Measurements from ENCODE around the gene HCRTR1.

HCRTR1 gene

DNA sequence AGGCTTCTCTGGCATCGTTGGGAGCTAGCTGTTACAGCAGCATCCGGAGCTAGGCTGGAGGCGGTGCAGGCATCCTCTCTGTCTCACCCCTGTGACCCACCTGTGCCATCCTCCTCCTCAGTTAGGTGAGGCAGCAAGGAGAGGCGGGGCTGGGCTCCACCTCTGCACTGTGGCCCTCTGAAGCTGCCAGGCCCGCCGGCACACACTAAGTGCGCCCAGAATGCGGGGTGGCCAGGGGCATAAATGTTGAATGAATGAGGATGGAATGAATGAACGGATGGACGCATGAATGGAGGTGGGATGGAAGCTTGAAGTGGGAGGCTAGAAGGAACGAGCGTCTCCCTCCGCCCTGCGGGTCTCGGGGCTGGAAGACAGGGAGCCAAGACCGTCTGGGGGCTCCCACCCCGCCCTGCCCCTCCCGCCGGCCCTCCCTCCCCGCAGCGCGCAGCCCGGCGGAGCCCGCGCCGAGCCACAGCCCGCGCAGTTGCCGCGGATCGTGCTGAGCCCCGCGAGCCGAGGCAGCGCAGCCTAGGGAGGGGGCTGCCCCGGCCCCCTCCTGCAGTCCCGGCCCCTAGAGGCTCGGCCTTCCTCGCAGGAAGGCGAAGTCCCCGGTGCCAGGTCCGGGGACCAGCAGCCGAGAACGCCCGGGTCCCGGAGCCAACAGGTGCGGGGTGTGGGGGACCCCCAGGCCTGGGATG, at the start of gene HCRTR1:
Gene HCRTR1 (plus strand): TSS at position 472 of the 698 bp plus-strand sequence. CDS start 1,504 bp downstream, outside the sequence.
- no peak for DNase-seq (ENCODE audit: low read depth in 2 of 2)

DNA sequence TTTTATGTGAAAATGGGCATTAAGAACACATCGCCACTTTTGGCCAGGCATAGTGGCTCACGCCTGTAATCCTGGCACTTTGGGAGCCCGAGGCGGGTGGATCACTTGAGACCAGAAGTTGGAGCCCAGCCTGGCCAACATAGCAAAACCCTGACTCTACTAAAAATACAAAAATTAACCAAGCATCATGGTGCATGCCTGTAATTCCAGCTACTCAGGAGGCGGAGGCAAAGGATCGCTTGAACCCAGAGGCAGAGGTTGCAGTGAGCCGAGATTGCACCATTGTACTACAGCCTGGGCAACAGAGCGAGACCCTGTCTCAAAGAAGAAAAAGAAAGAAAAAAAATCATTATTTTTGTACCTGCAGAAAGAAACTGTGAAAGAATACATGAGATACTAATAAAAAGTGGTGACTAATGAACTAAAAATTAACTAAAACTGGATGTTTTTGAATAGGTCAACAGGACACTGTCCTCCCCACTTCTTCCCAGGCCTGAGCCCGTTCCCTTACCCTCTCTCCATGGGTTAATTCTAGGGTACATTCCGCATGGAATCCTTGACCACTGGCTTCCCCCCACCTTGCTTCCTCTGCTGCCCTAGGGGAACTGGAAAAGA, 49.4 kb upstream of the HCRTR1 start:
- DNase-seq (ENCODE audit: low read depth in 2 of 2) = no peak

DNA sequence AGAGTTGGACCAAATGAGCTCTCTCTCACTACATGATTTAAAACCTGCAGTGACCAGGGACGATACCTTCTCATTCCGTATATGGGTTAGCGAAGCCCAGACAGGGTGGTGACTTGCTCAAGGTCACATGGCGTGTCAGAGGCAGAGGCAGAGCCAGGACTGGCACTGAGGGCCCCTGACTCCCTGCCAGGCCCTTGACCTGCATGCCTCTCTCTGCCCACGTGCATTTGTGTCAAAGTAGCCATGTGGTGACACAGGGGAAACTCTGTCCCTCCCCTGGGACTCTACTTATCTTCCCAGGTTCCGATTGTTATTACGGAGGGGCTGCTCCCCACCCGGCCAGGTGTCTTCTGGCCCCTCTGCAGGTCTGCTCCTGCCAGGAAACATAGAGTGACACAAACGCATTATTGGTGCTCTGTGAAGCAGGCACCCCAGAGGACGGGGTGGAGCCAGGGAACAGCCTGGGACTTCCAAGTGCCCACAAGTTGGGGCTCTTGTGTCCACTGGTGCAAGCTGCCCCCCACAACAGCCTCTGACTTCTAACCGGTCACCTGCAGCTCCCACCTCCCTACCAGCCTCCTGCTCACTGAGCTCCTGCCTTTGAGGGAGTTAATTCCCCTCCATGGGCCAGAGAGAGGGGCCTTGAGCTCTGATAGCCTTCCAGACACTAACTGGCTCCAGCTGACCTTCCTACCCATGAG, 48.4 kb upstream of the HCRTR1 start:
- no peak for DNase-seq (ENCODE audit: low read depth in 2 of 2)

DNA sequence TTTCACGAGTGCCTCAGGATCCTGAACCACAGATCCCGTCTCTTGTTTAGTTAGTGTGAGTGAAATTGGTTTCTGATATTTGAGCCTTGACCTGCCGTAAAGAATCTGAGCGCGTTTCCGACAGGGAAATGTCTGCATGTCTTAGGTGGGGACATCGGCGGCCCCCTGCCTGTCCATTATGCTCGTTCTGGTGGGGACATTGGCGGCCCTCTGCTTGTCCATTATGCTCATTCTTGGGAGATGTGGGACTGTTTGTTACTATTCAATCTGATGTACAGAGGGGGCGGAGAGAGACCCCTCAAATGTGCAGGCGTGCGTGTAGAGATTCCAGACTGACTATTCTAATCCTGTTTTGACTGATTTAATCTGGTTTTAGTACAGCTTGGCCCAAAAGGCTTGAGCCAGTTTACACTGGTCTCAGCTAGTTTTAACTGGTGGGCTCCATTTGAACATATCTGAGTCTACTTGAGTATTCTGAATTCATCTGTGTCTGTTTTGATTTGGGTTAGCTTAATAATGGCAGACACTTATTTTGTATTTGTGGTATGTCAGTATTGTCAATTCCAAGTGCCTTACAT, 47.8 kb upstream of the HCRTR1 start:
- no peak for DNase-seq (ENCODE audit: low read depth in 2 of 2)

DNA sequence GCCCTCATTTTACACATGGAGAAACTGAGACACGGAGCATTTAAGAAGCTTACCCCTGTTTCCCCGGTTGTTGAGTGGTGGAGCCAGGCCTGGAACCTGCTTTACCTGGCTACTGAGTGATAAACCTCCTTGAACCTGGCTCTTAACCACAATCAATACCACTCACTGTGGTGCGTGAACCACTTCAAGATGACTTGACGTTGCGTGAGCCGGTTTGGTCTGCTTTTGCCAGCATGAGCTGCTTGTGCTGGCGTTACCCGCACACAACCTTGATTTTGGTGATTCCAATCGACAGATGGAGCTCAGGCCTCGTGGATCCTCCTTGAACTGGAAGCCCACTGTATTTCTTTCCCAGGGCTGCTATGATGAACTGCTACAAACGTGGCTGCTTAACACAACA, 47.3 kb upstream of the HCRTR1 start:
- no peak for DNase-seq (ENCODE audit: low read depth in 2 of 2)

DNA sequence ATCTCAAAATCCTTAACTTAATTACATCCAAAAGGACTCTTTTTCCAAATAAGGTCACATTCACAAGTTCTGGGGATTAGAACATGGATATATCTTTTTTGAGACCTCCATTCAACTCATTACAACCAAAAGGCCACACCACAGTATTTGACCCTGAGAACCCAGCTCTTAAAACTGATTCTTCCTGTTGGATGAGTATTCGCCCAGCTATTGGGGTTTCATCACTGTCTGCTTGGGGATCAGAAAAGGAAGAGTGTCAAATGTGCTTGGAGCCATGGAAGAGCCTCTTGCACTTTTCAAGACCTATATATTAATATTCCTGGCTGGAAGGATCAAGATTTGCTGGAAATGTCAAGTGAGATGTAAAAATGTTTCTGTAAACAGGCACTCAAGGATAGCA, 46.6 kb upstream of the HCRTR1 start:
- DNase-seq (ENCODE audit: low read depth in 2 of 2) = no peak

DNA sequence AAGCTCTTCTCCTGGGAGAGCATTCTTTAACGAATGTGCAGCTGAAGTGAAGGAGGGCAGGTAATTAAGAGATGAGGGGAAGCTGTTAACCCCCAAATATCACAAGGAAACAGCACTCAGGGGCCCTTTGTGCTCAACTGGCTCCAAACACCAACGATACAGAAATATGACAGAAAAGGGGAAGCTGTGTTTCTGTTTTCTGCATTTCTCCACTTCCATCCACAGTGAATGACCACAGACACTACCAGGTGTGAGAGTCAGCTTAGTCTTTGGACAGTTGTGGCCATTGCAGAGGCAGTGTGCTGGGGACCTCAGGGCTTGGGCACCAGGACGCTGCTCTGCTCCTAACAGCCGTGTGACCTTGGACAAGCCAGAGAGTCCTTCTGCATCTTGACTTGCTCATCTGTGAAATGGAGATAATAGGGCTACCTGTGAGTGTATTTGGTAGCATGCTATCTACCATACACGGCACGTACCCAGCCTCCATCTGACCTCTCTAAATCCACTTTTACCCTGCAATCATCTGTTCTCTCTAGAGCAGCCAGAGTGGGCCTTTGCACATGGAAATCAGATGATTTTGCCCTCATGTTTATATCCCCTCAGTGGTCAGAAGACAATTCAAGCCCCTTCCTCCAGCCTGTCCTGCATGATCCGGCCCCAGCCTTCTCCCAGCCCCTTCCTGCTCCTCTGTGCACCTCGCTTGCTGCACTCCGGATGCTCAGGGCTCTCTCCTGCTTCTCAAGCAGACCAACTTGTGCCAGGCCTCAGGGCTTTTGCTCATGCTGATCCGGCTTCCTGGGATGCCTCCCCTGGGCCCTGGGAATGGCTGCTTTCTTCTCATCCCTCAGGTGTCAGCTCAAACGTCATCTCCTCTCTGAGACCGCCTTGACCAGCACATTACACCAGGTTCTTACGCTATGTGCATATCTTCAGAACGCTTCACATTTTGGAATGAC, 45.9 kb upstream of the HCRTR1 start:
- no peak for DNase-seq (ENCODE audit: low read depth in 2 of 2)

DNA sequence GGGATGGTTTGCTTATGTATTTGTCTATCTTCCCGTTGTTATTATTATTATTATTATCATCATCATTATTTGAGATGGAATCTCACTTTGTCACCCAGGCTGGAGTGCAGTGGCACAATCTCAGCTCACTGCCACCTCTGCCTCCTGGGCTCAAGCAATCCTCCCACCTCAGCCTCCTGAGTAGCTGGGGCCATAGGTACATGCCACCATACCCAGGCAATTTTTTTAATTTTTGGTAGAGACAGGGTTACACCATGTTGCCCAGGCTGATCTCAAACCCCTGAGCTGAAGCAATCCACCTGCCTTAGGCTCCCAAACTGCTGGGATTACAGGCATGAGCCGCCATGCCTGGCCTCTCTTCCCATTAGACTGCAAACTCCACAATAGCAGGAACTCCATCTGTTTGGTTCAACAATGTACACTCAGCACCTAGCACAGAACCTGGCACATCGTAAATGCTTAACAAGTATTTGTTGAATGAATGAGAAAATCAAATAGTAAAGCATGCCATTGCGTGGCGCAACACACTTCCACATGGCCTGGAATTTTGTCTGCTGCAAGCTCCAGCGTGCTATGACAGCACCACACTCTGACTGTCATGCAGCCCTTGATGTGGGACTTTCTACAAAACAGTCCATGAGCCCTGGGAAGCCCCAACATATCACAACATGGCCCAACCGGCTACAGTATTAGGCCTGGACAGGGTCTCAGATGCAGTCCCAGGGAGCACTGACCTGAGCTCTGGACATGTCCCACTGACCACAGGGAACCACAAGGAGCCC, 45.0 kb upstream of the HCRTR1 start:
- DNase-seq (ENCODE audit: low read depth in 2 of 2) = no peak

DNA sequence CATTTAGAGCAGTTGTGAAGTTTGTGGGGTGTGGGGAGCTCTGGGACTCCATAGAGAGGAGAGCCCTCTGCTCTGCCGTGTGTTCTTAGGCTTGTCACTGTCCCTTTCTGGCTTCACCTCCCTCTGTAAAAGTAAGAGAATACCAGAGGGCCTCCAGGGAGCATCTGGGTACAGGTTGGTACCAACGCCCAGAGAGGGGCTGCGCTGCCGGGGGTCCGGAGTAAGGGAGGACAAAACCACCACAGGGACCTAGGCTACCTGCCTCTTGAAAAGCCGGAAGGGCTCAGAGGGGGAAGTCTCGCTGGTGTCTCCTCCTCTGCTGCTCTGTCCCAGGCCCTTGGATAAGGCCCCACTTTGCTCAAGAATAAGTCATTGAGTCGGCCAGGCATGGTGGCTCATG, 44.2 kb upstream of the HCRTR1 start:
- DNase-seq (ENCODE audit: low read depth in 2 of 2) = no peak

DNA sequence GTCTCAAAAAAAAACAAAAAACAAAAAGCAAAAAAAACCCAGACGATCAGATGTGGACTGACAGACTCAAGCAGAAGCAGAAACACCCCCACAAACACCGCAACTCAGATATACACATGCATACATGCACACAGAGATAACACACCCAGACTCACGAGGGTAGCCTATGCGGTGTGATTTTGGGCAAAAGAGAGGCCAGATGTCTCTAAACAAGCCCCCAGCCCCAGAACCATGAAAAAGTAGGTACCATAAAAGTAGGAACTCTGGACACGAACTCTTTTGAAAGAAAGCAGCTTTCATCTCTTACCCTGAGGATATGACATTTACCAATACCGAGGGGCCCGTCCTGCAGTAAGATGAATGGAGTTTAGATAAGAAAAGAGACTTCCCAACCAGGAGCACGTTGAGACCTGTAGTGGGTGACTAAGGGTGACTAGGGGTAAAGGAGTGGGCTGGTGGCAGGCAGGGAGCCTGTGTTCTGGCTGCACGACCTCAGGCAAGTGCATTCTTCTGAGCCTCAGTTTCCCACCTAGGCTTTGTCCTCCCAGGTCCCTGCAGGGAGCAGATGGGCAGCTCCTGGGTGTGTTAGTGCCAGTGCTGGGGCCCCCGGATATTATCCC, 42.6 kb upstream of the HCRTR1 start:
- no peak for DNase-seq (ENCODE audit: low read depth in 2 of 2)

DNA sequence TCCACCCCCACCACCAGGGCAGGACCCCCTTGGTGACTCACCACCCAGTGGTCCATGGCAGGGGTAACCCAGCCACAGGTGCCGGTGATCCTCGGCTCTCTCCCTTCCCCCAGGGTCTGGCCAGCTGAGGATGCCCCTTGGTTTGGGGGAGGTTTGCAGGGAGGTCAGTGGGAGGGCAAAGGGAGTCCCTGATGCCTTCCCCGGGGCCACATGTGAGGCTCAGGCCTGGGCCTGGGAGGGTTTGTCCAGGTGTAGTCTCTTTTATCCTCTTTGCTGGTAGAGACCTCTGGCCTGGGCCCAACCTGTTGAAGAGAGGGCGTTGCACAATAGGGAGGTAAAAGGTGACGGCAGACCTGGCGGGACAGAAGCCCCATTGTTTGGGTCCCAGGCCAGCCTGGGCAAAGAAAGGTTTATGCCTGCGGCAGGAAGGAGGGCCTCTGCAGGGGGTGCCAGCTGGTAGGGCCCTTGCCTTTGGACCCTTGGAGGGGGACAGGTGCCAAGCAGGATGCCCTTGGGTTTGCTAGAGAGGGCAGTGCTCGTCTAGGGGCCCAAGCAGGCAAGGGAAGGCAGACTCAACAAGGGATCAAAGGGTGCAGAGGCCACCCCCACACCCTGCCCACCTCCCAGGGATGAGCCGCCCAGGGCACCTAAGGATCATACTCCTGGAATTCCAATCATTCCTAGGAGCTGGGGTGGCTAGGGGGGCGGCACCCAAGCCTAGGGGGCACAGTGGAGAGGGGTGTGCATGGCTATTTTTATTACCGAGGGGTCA, 41.9 kb upstream of the HCRTR1 start:
- no peak for DNase-seq (ENCODE audit: low read depth in 2 of 2)

DNA sequence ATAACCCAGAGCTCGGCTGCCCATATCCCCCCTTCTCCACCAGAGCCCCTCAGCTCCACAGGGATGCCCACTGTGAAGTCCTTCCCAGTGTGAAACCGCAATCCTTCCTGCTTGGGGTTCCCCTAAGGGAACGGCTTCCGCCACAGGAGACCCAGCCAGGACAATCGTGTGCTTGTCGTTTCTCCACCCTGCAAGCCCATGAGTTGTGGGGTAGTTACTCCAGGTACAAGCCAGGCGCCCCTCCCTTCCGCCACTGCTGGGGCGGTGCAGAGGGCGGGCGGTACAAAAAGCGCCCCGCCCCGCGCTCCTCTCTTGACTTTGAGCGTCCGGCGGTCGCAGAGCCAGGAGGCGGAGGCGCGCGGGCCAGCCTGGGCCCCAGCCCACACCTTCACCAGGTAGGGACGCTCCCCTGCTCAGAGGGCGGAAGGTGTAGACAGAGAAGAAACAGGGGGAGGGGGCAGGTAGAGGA, 41.3 kb upstream of the HCRTR1 start, which contains the start of gene TINAGL1:
Gene TINAGL1 (plus strand): TSS at position 315 of the 469 bp plus-strand sequence. CDS start 634 bp downstream, outside the sequence.
- no peak for DNase-seq (ENCODE audit: low read depth in 2 of 2)

DNA sequence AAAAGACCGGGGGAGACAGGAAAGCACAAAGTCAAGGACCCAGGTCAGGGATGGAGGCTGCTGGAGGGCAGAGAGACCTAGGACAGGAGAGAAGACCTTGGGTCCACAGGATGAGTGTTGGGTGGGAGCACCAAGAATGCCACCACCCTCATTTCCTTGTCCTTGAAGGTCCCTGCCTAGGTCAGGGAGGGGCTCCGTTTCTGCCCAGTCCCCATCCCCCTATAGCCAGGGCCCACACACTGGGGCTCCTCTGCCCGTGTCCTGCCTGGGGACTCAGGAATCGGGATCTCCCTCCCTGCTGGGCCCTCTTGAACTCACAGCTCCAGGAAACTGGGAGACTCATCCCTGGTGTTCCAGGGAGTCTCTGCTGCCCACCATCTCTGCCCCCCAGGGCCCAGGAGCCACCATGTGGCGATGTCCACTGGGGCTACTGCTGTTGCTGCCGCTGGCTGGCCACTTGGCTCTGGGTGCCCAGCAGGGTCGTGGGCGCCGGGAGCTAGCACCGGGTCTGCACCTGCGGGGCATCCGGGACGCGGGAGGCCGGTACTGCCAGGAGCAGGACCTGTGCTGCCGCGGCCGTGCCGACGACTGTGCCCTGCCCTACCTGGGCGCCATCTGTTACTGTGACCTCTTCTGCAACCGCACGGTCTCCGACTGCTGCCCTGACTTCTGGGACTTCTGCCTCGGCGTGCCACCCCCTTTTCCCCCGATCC, 40.6 kb upstream of the HCRTR1 start:
- DNase-seq (ENCODE audit: low read depth in 2 of 2) = no peak

DNA sequence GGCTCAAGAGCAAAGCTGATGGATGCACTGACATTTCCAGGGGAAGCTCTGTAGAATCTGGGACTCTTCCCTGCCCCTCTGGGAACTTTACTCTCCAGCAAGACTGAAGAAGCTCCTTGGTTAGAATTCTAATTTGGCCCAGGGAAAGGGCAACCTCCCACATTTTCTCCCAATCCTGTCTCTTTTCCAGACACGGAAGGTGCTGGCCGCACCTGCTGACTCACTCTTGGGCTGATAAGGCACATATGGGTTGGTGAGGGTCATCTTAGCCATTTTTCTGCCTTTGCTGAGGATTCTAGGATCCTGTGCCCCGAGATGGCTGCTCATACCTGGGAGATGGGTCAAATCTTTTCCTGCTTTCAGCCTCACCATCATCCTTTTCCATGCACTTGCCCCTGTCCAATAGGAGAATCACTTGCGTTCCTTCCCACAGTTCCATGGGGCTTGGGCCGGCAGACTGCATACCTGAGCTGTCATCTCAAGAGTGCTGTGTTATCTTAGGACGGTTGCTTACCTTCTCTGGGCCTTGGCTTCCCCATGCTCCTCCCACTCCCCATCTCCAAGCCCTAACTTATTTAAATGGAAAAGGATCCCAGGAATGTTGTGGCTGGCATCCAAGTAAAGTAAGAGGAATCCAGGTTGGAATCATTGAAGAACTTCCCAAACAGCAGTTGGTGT, 39.8 kb upstream of the HCRTR1 start:
- DNase-seq (ENCODE audit: low read depth in 2 of 2) = peak; percentile 53 to 62

DNA sequence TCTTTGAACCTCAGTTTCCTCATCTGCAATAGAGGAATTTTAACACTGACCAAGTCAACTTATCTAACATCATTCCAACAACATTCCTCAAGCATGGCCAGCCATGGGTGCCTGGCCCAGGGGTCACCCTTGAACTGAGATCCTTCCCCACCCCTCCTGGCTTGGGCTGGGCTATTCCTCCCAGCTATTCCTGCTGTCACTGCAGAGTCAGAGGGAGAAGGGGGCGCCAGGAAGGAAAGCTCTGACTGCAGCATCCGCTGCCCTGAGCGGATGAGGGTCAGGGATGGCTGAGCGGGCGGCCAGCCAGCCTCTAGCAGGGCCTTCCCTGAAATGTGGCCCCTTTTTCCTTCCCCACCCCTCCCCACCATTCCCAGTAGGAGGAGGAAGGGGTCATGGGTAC, 38.1 kb upstream of the HCRTR1 start:
- no peak for DNase-seq (ENCODE audit: low read depth in 2 of 2)

DNA sequence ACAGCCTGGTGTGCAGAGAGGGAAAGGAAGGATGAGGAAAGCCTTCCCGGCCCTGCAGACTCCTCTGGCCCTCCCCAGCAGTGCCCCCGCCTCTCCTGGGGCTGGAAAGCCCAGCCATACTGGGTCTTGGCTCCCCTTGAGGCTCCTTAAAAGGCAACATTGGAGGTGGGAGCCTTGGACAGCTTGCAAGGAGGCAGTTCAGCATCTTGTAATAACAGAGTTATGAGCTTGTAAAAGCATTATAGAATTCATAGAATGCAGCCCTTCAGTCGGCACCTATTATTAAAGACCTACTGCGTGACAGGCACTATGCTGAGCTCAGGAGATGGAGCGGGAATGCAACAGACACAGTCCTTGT, 37.0 kb upstream of the HCRTR1 start:
- peak in 1 of 2 experiments; percentile 26 for DNase-seq (ENCODE audit: low read depth in 2 of 2)

DNA sequence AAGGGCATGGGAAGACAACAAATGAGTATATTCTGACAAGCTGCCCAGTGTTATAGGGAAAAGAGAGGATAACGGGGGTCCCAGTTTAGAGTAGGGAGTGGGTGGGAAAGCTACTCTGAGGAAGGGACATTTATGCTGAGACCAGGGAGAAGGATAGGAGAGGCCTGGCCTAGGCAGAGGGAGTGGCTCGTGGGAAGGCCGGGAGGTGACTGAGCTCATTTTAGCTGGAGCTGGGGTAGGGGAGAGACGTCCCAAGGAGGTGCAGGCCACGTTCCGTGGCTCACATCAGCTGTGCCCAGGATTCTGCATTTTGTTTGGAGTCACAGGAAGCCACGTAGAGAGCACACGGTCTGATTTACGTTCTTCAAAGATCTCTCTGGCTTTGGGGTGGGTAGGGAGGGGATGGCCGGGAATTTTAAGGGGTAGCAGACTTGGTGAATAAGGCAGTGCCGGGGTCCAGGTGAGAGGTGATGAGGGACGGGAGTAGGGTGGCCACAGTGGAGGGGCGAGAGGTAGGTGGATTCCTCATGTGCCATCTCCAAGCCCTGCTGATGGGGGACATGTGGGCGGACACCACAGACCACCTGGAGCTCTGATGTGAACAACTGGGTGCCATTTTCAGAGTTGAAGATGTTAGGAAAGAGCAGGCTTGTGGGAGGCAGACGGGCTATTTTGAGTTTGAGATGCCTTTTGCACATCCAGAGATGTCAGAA, 36.4 kb upstream of the HCRTR1 start:
- DNase-seq (ENCODE audit: low read depth in 2 of 2) = no peak

Measured in fibroblast of skin of left biceps (primary cell).